Activated CD8-positive, alpha-beta memory T cell treated with anti-CD3 and anti-CD28 coated beads, Interleukin-2, amount 10 ng/mL, durations not matched to agents 7 days and 5 days (primary cell): Measurements from ENCODE around the gene MYEF2. TPM values are rescaled to one million over a fixed set of nuclear protein-coding genes. Genes with fewer than 3 reads are reported as not detected.

Experiments used
- ATAC-seq: fragments of 150-1000 bp; cut with Tn5 transposase; one replicate; pipeline ENCODE4 v1.10.0; 2021; ENCODE audit warnings: moderate library complexity
- CTCF ChIA-PET: fragments of 350-600 bp; sonication (Branson Sonifier 250); formaldehyde crosslinking; loops from one replicate; lab custom pipeline; 2021; ENCODE audit warnings: antibody characterized with exemption; lab: Charles Lee
- DNase-seq: peaks from one replicate; pipeline ENCODE4 v3.0.0-alpha.2; 2020
- H3K27ac Mint-ChIP-seq: one replicate; pipeline ENCODE4 v1.8.0; 2021; ENCODE audit warnings: mild to moderate bottlenecking, mixed read lengths
- H3K27me3 Mint-ChIP-seq: one replicate; pipeline ENCODE4 v1.8.0; 2021; ENCODE audit warnings: mixed read lengths
- H3K36me3 Mint-ChIP-seq: one replicate; pipeline ENCODE4 v1.8.0; 2021; ENCODE audit warnings: mild to moderate bottlenecking, mixed read lengths
- H3K4me1 Mint-ChIP-seq: one replicate; pipeline ENCODE4 v1.8.0; 2021; ENCODE audit warnings: mixed read lengths
- H3K4me3 Mint-ChIP-seq: one replicate; pipeline ENCODE4 v1.8.0; 2021; ENCODE audit warnings: mild to moderate bottlenecking, moderate library complexity, mixed read lengths
- H3K9me3 Mint-ChIP-seq: one replicate; pipeline ENCODE4 v1.8.0; 2022; ENCODE audit warnings: low read depth, mixed read lengths
- total RNA-seq, 2 experiments: library from RNA; stranded (reverse); gene quantifications; one replicate each; pipeline ENCODE4 v1.2.3, GENCODE V29; 2021

Gene MYEF2
- total RNA-seq, 2 experiments from 2014 or later: 19.9 to 25.8 TPM

DNA sequence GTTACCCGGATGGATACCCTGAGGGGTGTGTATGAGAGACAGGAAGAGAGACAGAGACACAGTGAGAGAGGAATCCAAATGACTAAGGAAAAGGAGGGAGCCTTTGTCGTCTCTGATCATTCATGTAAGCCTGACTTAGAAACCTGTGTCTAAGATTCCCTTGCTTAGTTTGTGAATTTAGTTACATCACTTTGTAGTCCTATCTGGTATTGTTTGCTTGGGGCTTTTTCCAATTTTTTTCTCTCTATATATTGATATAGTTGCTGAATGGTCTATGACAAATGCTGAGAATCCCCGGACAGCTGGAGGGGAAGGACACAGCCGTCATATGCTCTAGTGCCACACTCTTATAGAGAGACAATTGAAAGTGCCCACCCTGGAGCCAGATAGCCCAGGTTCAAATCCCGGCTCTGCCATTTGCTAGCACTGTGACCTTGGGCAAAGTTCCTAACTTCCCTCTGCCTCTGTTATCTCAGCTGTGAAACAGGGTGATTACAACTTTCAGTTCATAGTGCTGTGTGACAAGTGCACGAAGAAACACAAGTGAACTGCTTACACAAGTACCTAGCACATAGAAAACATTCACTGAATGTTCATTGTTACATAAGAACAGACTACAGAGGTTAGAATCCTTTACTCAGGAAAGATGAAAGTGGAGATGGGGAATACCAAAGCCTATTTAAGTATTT is 51.3 kb downstream of the MYEF2 start:
- Mint-ChIP-seq H3K4me3 (no peak overlapping the region), H3K27me3 (peaks cover 18% of the 10 kb centered on the region), H3K4me1 (no peaks in the 10 kb centered on the region), H3K36me3 (no peaks in the 10 kb centered on the region), H3K27ac (no peak overlapping the region), H3K9me3 (no peaks in the 10 kb centered on the region)
- CTCF ChIA-PET: no interaction called here
- ATAC-seq: no peak
- no peak for DNase-seq

DNA sequence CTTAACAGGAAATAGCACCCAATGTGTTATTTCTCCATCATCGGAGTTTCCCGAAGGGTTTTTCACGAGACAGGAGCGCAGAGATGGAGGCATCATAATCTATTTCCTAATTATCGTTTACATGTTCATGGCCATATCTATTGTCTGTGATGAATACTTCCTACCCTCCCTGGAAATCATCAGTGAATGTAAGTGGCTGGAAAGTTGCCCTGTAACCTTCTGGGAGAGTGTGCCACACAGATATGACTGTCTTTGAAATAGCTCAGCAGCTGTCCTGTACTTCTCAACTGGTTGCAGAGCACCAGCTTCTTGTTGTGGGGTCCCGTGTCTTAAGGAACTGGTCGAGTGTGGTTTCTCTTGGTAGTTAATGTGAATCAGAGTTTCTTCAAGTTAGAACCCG is 56.2 kb downstream of the MYEF2 start:
- H3K36me3 Mint-ChIP-seq: no peaks in the 10 kb centered on the region
- peaks cover 6% of the 10 kb centered on the region for H3K27me3 Mint-ChIP-seq
- no peaks in the 10 kb centered on the region for H3K9me3 Mint-ChIP-seq
- no peak overlapping the region for H3K4me3 Mint-ChIP-seq
- H3K4me1 Mint-ChIP-seq: no peaks in the 10 kb centered on the region
- H3K27ac Mint-ChIP-seq: no peak overlapping the region
- no peak for DNase-seq
- CTCF ChIA-PET: no interaction called here
- ATAC-seq: no peak

DNA sequence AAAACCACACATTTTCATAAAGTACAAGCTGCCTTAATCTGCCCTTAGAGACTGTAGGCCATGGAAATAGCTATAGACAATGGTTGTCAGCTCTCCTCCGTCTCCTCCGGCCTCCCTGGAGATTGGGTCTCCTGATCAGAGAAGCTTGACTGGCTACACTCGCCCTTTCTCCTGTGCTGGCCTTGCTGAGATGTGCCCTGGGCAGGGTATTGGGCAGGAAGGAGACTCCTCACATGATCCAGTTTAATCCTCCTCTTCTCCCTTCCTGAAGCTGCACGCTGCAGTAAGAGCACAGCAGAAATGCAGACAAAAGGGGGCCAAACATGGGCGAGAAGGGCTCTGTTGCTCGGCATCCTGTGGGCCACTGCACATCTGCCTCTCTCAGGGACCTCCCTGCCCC is 57.4 kb downstream of the MYEF2 start, which contains the start of gene SLC24A5:
SLC24A5 (plus strand) TSS at position 246 of the 400 bp plus-strand sequence; CDS start at position 301, 55 bp downstream.
- Mint-ChIP-seq H3K36me3 (no peaks in the 10 kb centered on the region), H3K4me1 (no peaks in the 10 kb centered on the region), H3K27ac (no peak within 1 kb of the TSS), H3K27me3 (peaks cover 6% of the 10 kb centered on the region), H3K4me3 (no peak within 1 kb of the TSS), H3K9me3 (no peaks in the 10 kb centered on the region)
- DNase-seq: no peak
- CTCF ChIA-PET: no interaction called here
- no peak for ATAC-seq

DNA sequence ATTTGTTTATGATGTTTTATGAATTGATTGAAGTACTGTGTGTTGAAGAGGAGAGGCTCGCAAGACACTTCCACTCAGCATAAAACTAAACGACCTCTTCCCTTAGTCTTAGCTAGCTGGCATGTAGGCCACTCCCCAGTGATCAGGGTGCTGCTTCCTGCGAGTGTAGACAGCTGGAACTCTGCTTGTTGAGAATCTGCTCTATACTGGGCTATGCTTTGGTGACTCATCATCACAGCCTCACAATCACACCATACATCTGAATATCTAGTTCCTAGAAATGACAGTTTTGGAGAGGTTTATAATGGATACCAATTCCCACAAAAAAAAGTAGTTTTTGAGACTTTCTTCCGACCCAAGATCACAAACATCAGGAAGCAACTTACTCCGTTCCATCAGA is 58.8 kb downstream of the MYEF2 start:
- H3K4me1 Mint-ChIP-seq: no peaks in the 10 kb centered on the region
- H3K4me3 Mint-ChIP-seq: no peak overlapping the region
- H3K27me3 Mint-ChIP-seq: peaks cover 2% of the 10 kb centered on the region
- CTCF ChIA-PET: interaction anchor here (0.6 kb wide), 1 partner anchor 109 kb away, joined by 3 read pairs; no protein-coding TSS in a partner anchor
- no peaks in the 10 kb centered on the region for H3K36me3 Mint-ChIP-seq
- H3K9me3 Mint-ChIP-seq: no peaks in the 10 kb centered on the region
- no peak overlapping the region for H3K27ac Mint-ChIP-seq
- ATAC-seq (no peak), DNase-seq (no peak)

DNA sequence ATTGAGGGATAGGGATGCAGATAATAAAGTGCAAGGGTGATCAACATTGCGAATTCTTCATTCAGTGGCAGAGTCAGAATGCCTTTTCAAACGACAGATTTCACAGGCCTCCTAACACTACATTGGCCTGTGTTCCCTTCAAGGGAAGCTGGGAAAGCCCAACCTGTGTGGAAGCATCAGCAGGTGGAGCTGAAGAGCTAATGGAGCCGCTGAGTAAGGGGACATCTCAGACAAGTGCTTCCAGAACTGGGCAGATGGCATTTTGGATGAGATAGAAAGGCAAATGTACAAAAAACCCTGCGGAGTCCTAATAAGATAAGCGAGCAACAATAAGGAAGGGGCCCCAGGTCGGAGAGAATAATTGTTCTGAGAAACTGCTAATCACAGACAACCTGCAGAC is 65.9 kb downstream of the MYEF2 start:
- CTCF ChIA-PET: no interaction called here
- DNase-seq: no peak
- no peaks in the 10 kb centered on the region for H3K9me3 Mint-ChIP-seq

DNA sequence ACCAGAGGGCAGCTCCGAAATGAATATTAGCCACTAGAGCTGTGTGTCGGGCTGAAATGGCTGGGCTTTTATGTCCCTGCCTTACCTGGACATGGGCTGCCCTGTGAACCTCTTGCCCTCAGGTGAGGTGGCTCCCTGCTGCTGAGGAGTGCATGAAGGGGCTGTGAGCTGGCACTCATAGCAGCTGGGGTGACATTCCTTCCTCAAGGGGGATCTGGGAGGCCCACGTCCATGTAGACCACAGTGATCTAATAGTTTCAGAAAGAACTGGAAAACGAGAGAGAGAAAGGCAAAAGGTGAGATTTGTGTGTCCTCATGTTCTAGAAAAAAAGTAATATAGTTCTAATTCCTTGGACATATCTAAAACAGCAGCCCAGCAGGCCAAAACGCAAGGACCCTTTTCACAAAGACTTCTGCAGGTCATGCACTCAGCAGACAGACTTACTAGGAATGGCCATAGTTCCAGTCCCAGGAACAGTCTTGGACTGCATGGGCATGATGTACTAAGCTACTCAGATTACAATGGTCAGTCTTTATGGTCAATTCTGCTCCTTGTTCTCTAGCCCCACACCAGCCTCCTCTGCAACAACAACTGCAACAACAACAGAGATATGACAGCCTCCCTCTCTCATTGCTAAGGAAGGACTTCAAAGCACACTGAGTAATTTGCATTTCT is 68.1 kb downstream of the MYEF2 start:
- H3K9me3 Mint-ChIP-seq: no peaks in the 10 kb centered on the region
- CTCF ChIA-PET: no interaction called here
- H3K27ac Mint-ChIP-seq: no peak overlapping the region
- H3K4me3 Mint-ChIP-seq: no peak overlapping the region
- H3K36me3 Mint-ChIP-seq: no peaks in the 10 kb centered on the region
- DNase-seq: no peak
- no peak for ATAC-seq
- no peaks in the 10 kb centered on the region for H3K4me1 Mint-ChIP-seq
- H3K27me3 Mint-ChIP-seq: peaks cover 16% of the 10 kb centered on the region

More for the DNA sequence above, 65.9 kb downstream of the MYEF2 start:
- Mint-ChIP-seq H3K4me1 (no peaks in the 10 kb centered on the region), H3K4me3 (no peak overlapping the region), H3K27ac (no peak overlapping the region), H3K27me3 (peaks cover 7% of the 10 kb centered on the region), H3K36me3 (no peaks in the 10 kb centered on the region)
- ATAC-seq: no peak

DNA sequence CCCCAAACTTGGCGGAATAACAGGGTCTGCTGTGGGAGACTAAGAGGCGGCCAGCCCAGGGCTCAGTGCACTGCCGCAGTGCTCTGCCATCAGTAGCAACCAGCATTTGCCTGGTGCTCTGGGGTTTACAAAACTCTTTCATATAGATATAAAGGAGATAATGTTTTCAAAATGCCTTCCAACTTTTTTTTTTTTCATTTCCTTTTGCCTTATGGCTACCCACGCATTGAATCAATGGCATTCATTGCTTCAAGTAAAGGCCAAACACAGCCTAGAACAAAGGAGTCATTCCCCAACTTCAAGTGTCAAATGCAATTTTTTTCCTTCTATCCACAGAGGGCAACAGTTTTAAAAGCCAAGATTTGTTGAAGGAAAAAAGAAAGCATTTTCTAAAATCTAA is 68.9 kb downstream of the MYEF2 start:
- DNase-seq (no peak), ATAC-seq (no peak)
- H3K4me1 Mint-ChIP-seq: no peaks in the 10 kb centered on the region
- no peak overlapping the region for H3K4me3 Mint-ChIP-seq
- CTCF ChIA-PET: no interaction called here
- H3K36me3 Mint-ChIP-seq: no peaks in the 10 kb centered on the region
- no peak overlapping the region for H3K27ac Mint-ChIP-seq
- no peaks in the 10 kb centered on the region for H3K9me3 Mint-ChIP-seq
- H3K27me3 Mint-ChIP-seq: peaks cover 14% of the 10 kb centered on the region

DNA sequence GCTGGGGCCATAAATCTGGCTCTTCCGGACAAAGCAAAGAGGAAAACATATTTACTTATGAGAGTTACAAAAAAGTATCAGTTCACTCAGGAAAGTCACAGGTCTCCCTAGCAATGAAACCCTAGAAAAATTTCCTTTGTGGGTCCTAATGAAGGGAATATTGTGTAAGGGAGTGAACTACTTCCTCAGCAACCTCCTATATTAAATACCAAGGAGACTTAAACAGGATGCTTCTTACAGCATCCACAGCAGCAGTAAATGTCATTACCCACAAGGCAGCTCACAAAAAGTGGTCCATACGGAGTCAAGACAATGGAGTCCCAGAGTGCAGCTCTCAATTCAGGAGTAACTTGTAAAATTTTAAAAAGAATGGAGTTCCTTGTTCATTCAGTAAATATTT is 72.2 kb downstream of the MYEF2 start:
- no peaks in the 10 kb centered on the region for H3K9me3 Mint-ChIP-seq
- DNase-seq: no peak
- H3K36me3 Mint-ChIP-seq: no peaks in the 10 kb centered on the region
- no peaks in the 10 kb centered on the region for H3K4me1 Mint-ChIP-seq
- no peak for ATAC-seq
- H3K27me3 Mint-ChIP-seq: peaks cover 25% of the 10 kb centered on the region
- no peak overlapping the region for H3K4me3 Mint-ChIP-seq
- CTCF ChIA-PET: no interaction called here
- H3K27ac Mint-ChIP-seq: no peak overlapping the region

DNA sequence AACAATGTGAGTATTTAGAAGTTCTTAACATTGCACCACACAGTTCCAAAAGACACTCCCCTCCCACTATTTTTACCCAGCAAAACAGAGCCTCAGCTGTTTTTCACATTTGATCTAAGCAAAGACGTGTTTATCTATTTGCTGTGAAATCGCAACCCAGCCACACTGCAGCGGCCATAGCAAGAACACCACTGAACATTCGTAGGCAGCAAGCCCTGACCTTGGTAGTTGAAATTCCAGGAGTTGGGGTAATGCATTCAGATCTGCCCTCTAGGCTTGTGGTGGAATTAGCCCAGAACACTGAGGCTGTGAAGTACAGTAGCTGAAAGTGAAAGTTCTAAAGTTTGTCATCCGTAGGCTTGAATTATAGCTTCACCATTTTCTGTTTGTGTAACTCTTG is 74.4 kb downstream of the MYEF2 start:
- Mint-ChIP-seq H3K27ac (no peak overlapping the region), H3K9me3 (no peaks in the 10 kb centered on the region), H3K36me3 (no peaks in the 10 kb centered on the region), H3K4me3 (no peak overlapping the region), H3K27me3 (peaks cover 24% of the 10 kb centered on the region), H3K4me1 (no peaks in the 10 kb centered on the region)
- DNase-seq: no peak
- ATAC-seq: no peak
- CTCF ChIA-PET: no interaction called here

DNA sequence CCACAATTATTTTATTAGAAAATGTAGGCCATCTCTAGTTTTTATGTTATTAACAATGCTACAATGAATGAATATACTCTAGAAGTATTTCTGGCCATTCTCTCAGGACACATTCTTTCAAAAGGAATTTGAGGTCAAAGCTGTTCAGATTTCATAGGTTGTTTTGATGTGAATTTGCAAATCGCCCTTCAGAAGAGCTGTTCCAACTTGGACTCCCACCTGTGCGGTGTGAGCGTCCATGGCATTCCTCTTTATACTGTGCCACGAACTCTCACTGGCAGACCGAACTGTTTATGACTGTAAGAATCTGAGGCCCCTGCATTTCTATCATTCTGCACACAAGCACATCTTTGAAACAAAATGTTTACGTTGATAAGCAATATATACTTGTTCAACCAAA is 75.9 kb downstream of the MYEF2 start:
- no peak for DNase-seq
- ATAC-seq: no peak
- Mint-ChIP-seq H3K9me3 (no peaks in the 10 kb centered on the region), H3K27me3 (peaks cover 22% of the 10 kb centered on the region), H3K27ac (no peak overlapping the region), H3K36me3 (no peaks in the 10 kb centered on the region), H3K4me1 (no peaks in the 10 kb centered on the region), H3K4me3 (no peak overlapping the region)
- CTCF ChIA-PET: no interaction called here

DNA sequence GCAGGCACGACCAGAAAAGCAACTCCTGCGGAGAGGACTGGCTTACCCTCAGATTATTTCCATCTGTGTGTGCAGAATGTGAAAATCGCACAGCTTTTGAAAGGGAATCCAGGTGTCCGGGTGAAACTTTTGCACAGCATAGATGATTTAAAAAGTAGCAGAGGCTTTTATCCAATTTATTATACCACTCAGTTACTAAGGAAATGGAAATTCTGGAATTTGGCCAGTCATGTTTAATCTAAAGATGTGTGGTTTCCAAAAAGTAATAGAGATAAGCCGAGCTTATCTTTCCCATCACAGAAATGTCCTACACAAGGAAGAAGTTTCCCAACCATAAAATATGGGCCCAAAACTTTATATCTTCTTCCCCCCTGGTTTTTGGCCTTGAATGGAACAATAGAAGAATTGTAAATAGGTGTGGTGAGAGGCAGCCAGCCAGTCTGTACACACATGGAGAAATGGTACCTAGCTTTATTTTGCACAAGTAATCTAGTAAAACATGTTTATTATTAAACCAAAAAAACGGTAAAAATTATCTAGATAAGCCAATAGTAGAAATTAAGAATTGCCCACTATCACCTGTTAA is 76.6 kb downstream of the MYEF2 start:
- H3K36me3 Mint-ChIP-seq: no peaks in the 10 kb centered on the region
- CTCF ChIA-PET: no interaction called here
- H3K27me3 Mint-ChIP-seq: peaks cover 18% of the 10 kb centered on the region
- H3K4me3 Mint-ChIP-seq: no peak overlapping the region
- no peak overlapping the region for H3K27ac Mint-ChIP-seq
- no peaks in the 10 kb centered on the region for H3K9me3 Mint-ChIP-seq
- no peaks in the 10 kb centered on the region for H3K4me1 Mint-ChIP-seq
- ATAC-seq: no peak
- no peak for DNase-seq

DNA sequence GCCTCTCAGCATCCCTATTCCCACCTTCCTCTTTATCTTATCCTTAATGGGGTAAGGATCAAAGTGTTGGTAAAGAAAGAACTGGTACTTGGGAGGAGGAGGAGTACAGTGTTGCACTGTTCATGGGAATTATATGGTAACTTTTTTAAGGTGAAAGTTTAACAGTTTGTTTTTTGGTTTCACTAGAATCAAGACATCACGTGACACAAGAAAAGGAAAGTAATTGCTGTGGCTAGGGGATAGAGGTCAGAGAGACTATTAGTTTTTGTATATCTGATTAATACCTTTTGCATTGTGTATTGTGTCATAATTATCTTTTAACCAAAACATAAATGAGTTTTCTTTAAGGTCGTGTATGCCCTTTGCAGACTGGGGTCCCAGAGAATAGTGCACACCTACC is 80.8 kb downstream of the MYEF2 start:
- CTCF ChIA-PET: no interaction called here
- H3K27me3 Mint-ChIP-seq: peaks cover 5% of the 10 kb centered on the region
- DNase-seq: no peak
- no peak overlapping the region for H3K4me3 Mint-ChIP-seq
- H3K4me1 Mint-ChIP-seq: no peaks in the 10 kb centered on the region
- H3K27ac Mint-ChIP-seq: no peak overlapping the region
- H3K36me3 Mint-ChIP-seq: no peaks in the 10 kb centered on the region
- no peaks in the 10 kb centered on the region for H3K9me3 Mint-ChIP-seq
- no peak for ATAC-seq

DNA sequence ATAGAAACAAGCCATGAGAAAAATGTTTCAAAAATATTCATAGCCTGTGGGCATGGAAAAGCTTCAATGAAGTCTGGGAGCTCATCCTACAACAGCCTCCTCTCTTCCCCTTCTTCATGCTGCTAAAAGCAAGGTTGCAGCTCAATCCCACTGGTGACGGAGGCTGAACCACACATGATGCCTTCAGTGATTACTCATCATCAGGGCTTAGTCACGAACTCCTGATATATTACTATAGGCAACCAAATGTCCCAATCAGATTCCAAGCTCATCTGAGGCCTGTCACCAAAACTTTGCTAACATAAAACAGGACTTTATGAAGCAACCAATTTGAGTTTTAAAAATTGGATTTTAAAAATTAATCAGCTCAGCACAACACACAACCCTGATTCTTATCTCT is 81.3 kb downstream of the MYEF2 start:
- H3K27me3 Mint-ChIP-seq: peaks cover 3% of the 10 kb centered on the region
- H3K4me3 Mint-ChIP-seq: no peak overlapping the region
- ATAC-seq: no peak
- H3K27ac Mint-ChIP-seq: no peak overlapping the region
- H3K36me3 Mint-ChIP-seq: no peaks in the 10 kb centered on the region
- H3K4me1 Mint-ChIP-seq: no peaks in the 10 kb centered on the region
- no peak for DNase-seq
- CTCF ChIA-PET: no interaction called here
- H3K9me3 Mint-ChIP-seq: no peaks in the 10 kb centered on the region

DNA sequence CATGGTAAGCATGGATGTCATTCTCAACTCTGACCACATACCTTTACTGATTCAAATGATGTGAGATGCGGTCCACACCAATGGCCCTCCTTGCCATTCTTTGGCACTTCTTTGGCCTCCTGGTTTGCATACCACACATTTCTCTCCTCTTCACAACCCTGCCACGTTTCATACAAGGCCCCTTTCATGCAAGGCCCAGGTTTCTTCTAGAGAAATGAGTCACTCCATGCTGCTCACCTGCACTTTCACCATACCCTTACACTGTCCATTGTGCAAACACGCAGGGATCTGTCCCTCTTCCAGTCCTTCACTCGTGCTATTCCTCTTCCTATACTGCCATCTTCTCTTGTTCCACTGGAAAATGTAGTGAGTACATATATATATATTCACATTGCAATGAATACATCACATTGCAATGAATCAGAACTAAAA is 81.7 kb downstream of the MYEF2 start:
- Mint-ChIP-seq H3K9me3 (no peaks in the 10 kb centered on the region), H3K36me3 (no peaks in the 10 kb centered on the region), H3K27ac (no peak overlapping the region), H3K27me3 (peaks cover 3% of the 10 kb centered on the region), H3K4me1 (no peaks in the 10 kb centered on the region), H3K4me3 (no peak overlapping the region)
- ATAC-seq (no peak), DNase-seq (no peak)
- CTCF ChIA-PET: no interaction called here
